H1 (cell line): ENCODE measurements around the gene TAOK1. TPM values are rescaled to one million over a fixed set of nuclear protein-coding genes. Genes with fewer than 3 reads are reported as not detected.

Experiments
- CTCF ChIA-PET: fragments of 300-600 bp; sonication (Branson Sonifier 250); formaldehyde crosslinking; loops from one replicate; lab custom pipeline; 2021; ENCODE audit not compliant: partially characterized antibody; lab: Charles Lee
- POLR2A ChIA-PET: fragments of 300-600 bp; sonication (Branson Sonifier 250); formaldehyde crosslinking; loops from one replicate; lab custom pipeline; 2021; ENCODE audit warnings: inconsistent platforms; ENCODE audit not compliant: partially characterized antibody; lab: Charles Lee
- DNase-seq, 2 experiments: peaks; one replicate each; pipeline versions ENCODE4 v3.0.0 to v3.0.0-alpha.2; 2010 to 2022; ENCODE audit warnings: low spot score in 2 of 2, low read depth in 1 of 2, mixed read lengths in 1 of 2
- FAIRE-seq: peaks from 2 replicates; lab custom pipeline; 2011; peaks lifted over from hg19 to GRCh38; lab: Jason Lieb, UNC
- H2AFZ ChIP-seq: 2 replicates; pipeline ENCODE4 v1.8.1; 2012; ENCODE audit warnings: low read length, inconsistent platforms
- H2AK5ac ChIP-seq: 2 replicates; pipeline ENCODE4 v1.6.1; 2013; ENCODE audit warnings: low read depth, low read length
- H2BK120ac ChIP-seq: replicated peaks from 2 replicates; pipeline ENCODE3; 2013; ENCODE audit warnings: low read depth, low read length, inconsistent platforms
- H2BK12ac ChIP-seq: 2 replicates; pipeline ENCODE4 v1.6.1; 2013; ENCODE audit warnings: low read depth, low read length
- H2BK15ac ChIP-seq: 2 replicates; pipeline ENCODE4 v1.6.1; 2013; ENCODE audit warnings: low read length
- H2BK20ac ChIP-seq: 2 replicates; pipeline ENCODE4 v1.6.1; 2013; ENCODE audit warnings: low read length
- H2BK5ac ChIP-seq: 2 replicates; pipeline ENCODE4 v1.6.1; 2013; ENCODE audit warnings: low read depth, low read length
- H3K14ac ChIP-seq: 2 replicates; pipeline ENCODE4 v1.6.1; 2013; ENCODE audit warnings: inconsistent platforms; ENCODE audit not compliant: insufficient read length
- H3K18ac ChIP-seq: 2 replicates; pipeline ENCODE4 v1.6.1; 2013; ENCODE audit warnings: low read length; ENCODE audit errors: extremely low read depth
- H3K23ac ChIP-seq: 2 replicates; pipeline ENCODE4 v1.6.1; 2013; ENCODE audit warnings: inconsistent platforms; ENCODE audit not compliant: insufficient read length
- H3K23me2 ChIP-seq: 2 replicates; pipeline ENCODE4 v1.6.1; 2013; ENCODE audit warnings: low read depth, low read length
- H3K27ac ChIP-seq: 2 replicates; pipeline ENCODE4 v1.6.1; 2011; ENCODE audit warnings: low read depth, low read length, inconsistent platforms
- H3K27me3 ChIP-seq, 4 experiments: replicated peaks in 1 of 4; 1 replicate in 1 of 4; 2 replicates in 3 of 4; pipeline versions ENCODE4 v1.6.1 to v1.8.1; 2011 to 2013; ENCODE audit warnings: low read length in 3 of 4, mild to moderate bottlenecking in 3 of 4, inconsistent platforms in 2 of 4, mixed read lengths in 2 of 4, moderate library complexity in 1 of 4; ENCODE audit not compliant: control insufficient read depth in 3 of 4, insufficient read depth in 3 of 4; ENCODE audit errors: extremely low read depth in 1 of 4
- H3K36me3 ChIP-seq, 4 experiments: 2 replicates each; pipeline versions ENCODE4 v1.6.1 to v1.8.1; 2011 to 2013; ENCODE audit warnings: mild to moderate bottlenecking in 4 of 4, low read length in 3 of 4, moderate library complexity in 2 of 4, control low read depth in 1 of 4, inconsistent platforms in 1 of 4; ENCODE audit not compliant: insufficient read depth in 4 of 4, control insufficient read depth in 2 of 4
- H3K4ac ChIP-seq: replicated peaks from 2 replicates; pipeline ENCODE3; 2013; ENCODE audit warnings: low read length, low read depth, mixed read lengths, inconsistent platforms; ENCODE audit not compliant: insufficient read length
- H3K4me1 ChIP-seq, 4 experiments: replicated peaks in 1 of 4; 1 replicate in 1 of 4; 2 replicates in 3 of 4; pipeline versions ENCODE4 v1.6.1 to v1.8.1; 2011 to 2013; ENCODE audit warnings: low read length in 3 of 4, inconsistent platforms in 2 of 4, mixed read lengths in 1 of 4; ENCODE audit not compliant: insufficient read depth in 4 of 4, control insufficient read depth in 3 of 4
- H3K4me2 ChIP-seq, 2 experiments: 2 replicates each; pipeline versions ENCODE4 v1.6.1 to v1.8.1; 2011 to 2013; ENCODE audit warnings: low read depth in 2 of 2, low read length in 2 of 2, control low read depth in 1 of 2, inconsistent platforms in 1 of 2, mild to moderate bottlenecking in 1 of 2; ENCODE audit not compliant: insufficient read depth in 1 of 2
- H3K4me3 ChIP-seq, 4 experiments: fragments of 200-600, 300-600 bp in 1 of 4; sonication (generic), shearing (Covaris generic), sonication (Bioruptor Twin) in 1 of 4; 2 replicates each; pipeline versions ENCODE4 v1.5.1 to v1.8.1; 2011 to 2016; ENCODE audit warnings: low read length in 4 of 4, low read depth in 3 of 4, control low read depth in 2 of 4, inconsistent platforms in 2 of 4, mild to moderate bottlenecking in 2 of 4, mixed read lengths in 1 of 4, moderate library complexity in 1 of 4; ENCODE audit not compliant: insufficient read depth in 2 of 4; ENCODE audit errors: extremely low read depth in 1 of 4
- H3K56ac ChIP-seq: replicated peaks from 2 replicates; pipeline ENCODE3; 2013; ENCODE audit warnings: low read depth, mild to moderate bottlenecking, mixed read lengths, low read length, inconsistent platforms; ENCODE audit not compliant: insufficient read length
- H3K79me1 ChIP-seq: 2 replicates; pipeline ENCODE4 v1.6.1; 2013; ENCODE audit warnings: low read depth, low read length, control low read depth
- H3K79me2 ChIP-seq, 2 experiments: 2 replicates each; pipeline versions ENCODE4 v1.6.1 to v1.8.1; 2012 to 2013; ENCODE audit warnings: low read length in 2 of 2, mild to moderate bottlenecking in 2 of 2, inconsistent platforms in 1 of 2; ENCODE audit not compliant: insufficient read depth in 2 of 2, control insufficient read depth in 1 of 2
- H3K9ac ChIP-seq, 4 experiments: replicated peaks in 1 of 4; 1 replicate in 1 of 4; 2 replicates in 3 of 4; pipeline versions ENCODE4 v1.6.1 to v1.8.1; 2011 to 2013; ENCODE audit warnings: low read depth in 3 of 4, low read length in 3 of 4, control low read depth in 2 of 4, mild to moderate bottlenecking in 2 of 4, moderate library complexity in 2 of 4, inconsistent platforms in 1 of 4; ENCODE audit errors: extremely low read depth in 1 of 4
- H3K9me3 ChIP-seq, 2 experiments: 2 replicates each; pipeline versions ENCODE4 v1.6.1 to v1.8.1; 2012 to 2013; ENCODE audit warnings: mild to moderate bottlenecking in 2 of 2, moderate library complexity in 2 of 2, control low read depth in 1 of 2, inconsistent platforms in 1 of 2, low read depth in 1 of 2, low read length in 1 of 2, mixed read lengths in 1 of 2; ENCODE audit not compliant: insufficient read depth in 2 of 2
- H4K20me1 ChIP-seq, 2 experiments: replicated peaks in 1 of 2; 2 replicates each; pipeline versions ENCODE3 to v1.8.1; 2011 to 2013; ENCODE audit warnings: inconsistent platforms in 2 of 2, low read length in 2 of 2, mild to moderate bottlenecking in 1 of 2; ENCODE audit not compliant: insufficient read depth in 2 of 2, control insufficient read depth in 1 of 2
- H4K5ac ChIP-seq: 2 replicates; pipeline ENCODE4 v1.6.1; 2013; ENCODE audit warnings: low read length, low read depth, mixed read lengths, inconsistent platforms; ENCODE audit not compliant: insufficient read length
- H4K8ac ChIP-seq: 2 replicates; pipeline ENCODE4 v1.8.0; 2013; ENCODE audit warnings: mild to moderate bottlenecking, moderate library complexity, low read length, inconsistent platforms; ENCODE audit not compliant: insufficient read depth; ENCODE audit errors: extremely low read depth
- H4K91ac ChIP-seq: replicated peaks from 2 replicates; pipeline ENCODE3; 2013; ENCODE audit warnings: low read length, mixed read lengths, inconsistent platforms; ENCODE audit not compliant: insufficient read length
- CTCF ChIP-seq, 3 experiments: IDR thresholded peaks; 1 replicate in 2 of 3; 2 replicates in 1 of 3; pipeline versions ENCODE4 v1.5.1 to v1.6.1; 2011; ENCODE audit warnings: low read length in 3 of 3, mild to moderate bottlenecking in 3 of 3, inconsistent platforms in 2 of 3, low read depth in 1 of 3, moderate library complexity in 1 of 3; ENCODE audit not compliant: insufficient read depth in 1 of 3; ENCODE audit errors: control extremely low read depth in 1 of 3
- EP300 ChIP-seq, 2 experiments: IDR thresholded peaks; 1 replicate in 1 of 2; 2 replicates in 1 of 2; pipeline ENCODE4 v1.6.1; 2011 to 2012; ENCODE audit warnings: low read depth in 2 of 2, low read length in 2 of 2, mild to moderate bottlenecking in 2 of 2, borderline replicate concordance in 1 of 2, inconsistent platforms in 1 of 2, moderate library complexity in 1 of 2
- GABPA ChIP-seq: IDR thresholded peaks from 2 replicates; pipeline ENCODE4 v1.6.1; 2011; ENCODE audit warnings: mild to moderate bottlenecking, low read length, moderate library complexity, borderline replicate concordance; ENCODE audit not compliant: insufficient read depth
- GTF2F1 ChIP-seq: IDR thresholded peaks from 2 replicates; pipeline ENCODE4 v1.6.1; 2012; ENCODE audit warnings: low read depth, low read length, improper control_type of control experiment, borderline replicate concordance
- PHF8 ChIP-seq: fragments of 200-600 bp; sonication (generic); conservative IDR thresholded peaks from 2 replicates; pipeline ENCODE4 v1.7.1; 2012; ENCODE audit warnings: low read depth, mild to moderate bottlenecking, inconsistent platforms, low read length, moderate library complexity
- POLR2AphosphoS5 ChIP-seq: IDR thresholded peaks from 2 replicates; pipeline ENCODE4 v1.6.1; 2011; ENCODE audit warnings: low read depth, low read length
- RFX5 ChIP-seq: IDR thresholded peaks from 2 replicates; pipeline ENCODE4 v1.6.1; 2011; ENCODE audit warnings: low read depth, low read length, improper control_type of control experiment, borderline replicate concordance
- RXRA ChIP-seq: IDR thresholded peaks from 2 replicates; pipeline ENCODE4 v1.6.1; 2011; ENCODE audit warnings: low read depth, mild to moderate bottlenecking, low read length, moderate library complexity; ENCODE audit not compliant: insufficient read depth
- SAP30 ChIP-seq: fragments of 300-600 bp; sonication (generic); IDR thresholded peaks from 2 replicates; pipeline ENCODE4 v1.7.1; 2012; ENCODE audit warnings: low read length, moderate library complexity, mild to moderate bottlenecking, inconsistent platforms; ENCODE audit not compliant: insufficient read depth, insufficient replicate concordance
- SP1 ChIP-seq: IDR thresholded peaks from 2 replicates; pipeline ENCODE4 v1.6.1; 2011; ENCODE audit warnings: low read depth, low read length
- TCF12 ChIP-seq: IDR thresholded peaks from 2 replicates; pipeline ENCODE4 v1.6.1; 2011; ENCODE audit warnings: low read depth, mild to moderate bottlenecking, low read length
- WGBS, 2 experiments: shearing (Covaris generic) in 1 of 2; methylation state at CpG; one replicate each; pipeline versions ENCODE4 v1.1.6 to v1.1.7; 2013 to 2015; ENCODE audit warnings: low lambda C conversion rate in 2 of 2, mixed read lengths in 2 of 2, inconsistent platforms in 1 of 2, low coverage in 1 of 2, missing lambda C conversion rate in 1 of 2; ENCODE audit not compliant: insufficient replicate concordance in 2 of 2, insufficient coverage in 1 of 2, insufficient read length in 1 of 2; ENCODE audit errors: extremely low coverage in 1 of 2, missing lambda C conversion rate in 1 of 2; 5-methylcytosine and 5-hydroxymethylcytosine counted together
- polyA plus RNA-seq, 7 experiments: library from polyadenylated mRNA; depleted of rRNA in 3 of 7; stranded (reverse) in 5 of 7; unstranded in 2 of 7; fragments of >200 nt in 5 of 7; fragments of 200-250 nt in 2 of 7; gene quantifications; 1 replicate in 5 of 7; 2 replicates in 1 of 7; 4 replicates in 1 of 7; pipeline versions ENCODE4 v1.2.1 to v1.2.3, GENCODE V29; 2011 to 2013; ENCODE audit warnings: missing spikeins in 2 of 7, mixed read lengths in 2 of 7
- total RNA-seq: library from RNA; stranded (reverse); fragmentation: NEBNext Ultra II Directional; extraction: Animal tissue kit (Norgen Biotek cat#: 25700); gene quantifications from 2 replicates; pipeline ENCODE4 v1.2.1, GENCODE V29; 2021

TAOK1 gene
- total and polyA plus RNA-seq, 2 of the 8 experiments (the other 6 are each of a cell fraction or from before 2014, with no cell fraction given), result 12.2 to 90.6 TPM

- no peak overlapping the region for H2BK15ac ChIP-seq
- H4K91ac ChIP-seq, result no peak overlapping the region
- H3K4ac ChIP-seq, result no peak overlapping the region
- FAIRE-seq (no peak), DNase-seq (no peak)
- H4K5ac ChIP-seq, result no peak overlapping the region
- H2BK120ac ChIP-seq, result no peak overlapping the region
- H3K4me2 ChIP-seq, result no peak overlapping the region
- no peaks in the 10 kb centered on the region for H3K79me2 ChIP-seq
- CTCF ChIA-PET, result interaction anchor here (0.8 to 7.4 kb wide), 9 partner anchors 8 to 261 kb away, joined by 3 to 79 read pairs (median 4); no protein-coding TSS in a partner anchor
- no peak overlapping the region for H3K4me3 ChIP-seq
- no peaks in the 10 kb centered on the region for H3K36me3 ChIP-seq
- no peak overlapping the region for H2AFZ ChIP-seq
- no peak overlapping the region for H3K23ac ChIP-seq
- no peak overlapping the region for H3K18ac ChIP-seq
- H3K27ac ChIP-seq, result no peak overlapping the region
- H3K9ac ChIP-seq, result no peak overlapping the region
- 94% methylated on average over 3 of the region's 3 CpGs; no CpG with 5 or more reads in 1 of the 2 experiments for WGBS, 2 experiments
- no peak overlapping the region for H2BK12ac ChIP-seq
- no peak overlapping the region for H2BK5ac ChIP-seq
- POLR2A ChIA-PET, result interaction anchor here (3.2 kb wide), 1 partner anchor 91 kb away, joined by 10 read pairs; the partner anchor contains the start of gene NUFIP2
- no peak overlapping the region for H2AK5ac ChIP-seq
- no peaks in the 10 kb centered on the region for H3K9me3 ChIP-seq
- H3K79me1 ChIP-seq, result no peaks in the 10 kb centered on the region
- no peaks in the 10 kb centered on the region; a peak in 1 of 7 replicates for H3K4me1 ChIP-seq
- no peaks in the 10 kb centered on the region for H3K27me3 ChIP-seq
- H2BK20ac ChIP-seq, result no peak overlapping the region
- no peaks in the 10 kb centered on the region for H4K20me1 ChIP-seq
- H4K8ac ChIP-seq, result no peak overlapping the region
- peaks cover 2% of the 10 kb centered on the region; the same call in 1 of the 2 replicates for H3K23me2 ChIP-seq
- H3K14ac ChIP-seq, result no peak overlapping the region
- H3K56ac ChIP-seq, result no peak overlapping the region
- TF ChIP-seq GABPA (no peak), PHF8 (no peak), RXRA (no peak), POLR2AphosphoS5 (no peak), GTF2F1 (no peak), TCF12 (no peak), RFX5 (no peak), SAP30 (no peak), SP1 (no peak), EP300 (IDR thresholded peaks at IDR 0.05; ENCODE audit: borderline replicate concordance in 1 of 2, low read depth in 2 of 2, low read length in 2 of 2) (no peak), CTCF (IDR thresholded peaks at IDR 0.05; ENCODE audit: control extremely low read depth in 1 of 3, insufficient read depth in 1 of 3, low read depth in 1 of 3, low read length in 3 of 3) (no peak)
Observed at GRCh38 chr17:29384901-29385300, 5.3 kb upstream of the TAOK1 start.
